GM23248 (cell line): Measurements from ENCODE around the gene ABCA8.

Experiments
- EZH2 ChIP-seq: fragments of 200-600 bp; sonication (generic); IDR thresholded peaks from 2 replicates; pipeline ENCODE4 v1.6.1; 2018; ENCODE audit warnings: antibody characterized with exemption, mild to moderate bottlenecking; ENCODE audit not compliant: insufficient read depth, poor library complexity, severe bottlenecking
- EZH2phosphoT487 ChIP-seq: fragments of 200-600 bp; sonication (generic); IDR thresholded peaks from 2 replicates; pipeline ENCODE4 v1.6.1; 2018; ENCODE audit warnings: antibody characterized with exemption, moderate library complexity, mild to moderate bottlenecking, low read depth; ENCODE audit not compliant: insufficient read depth

DNA sequence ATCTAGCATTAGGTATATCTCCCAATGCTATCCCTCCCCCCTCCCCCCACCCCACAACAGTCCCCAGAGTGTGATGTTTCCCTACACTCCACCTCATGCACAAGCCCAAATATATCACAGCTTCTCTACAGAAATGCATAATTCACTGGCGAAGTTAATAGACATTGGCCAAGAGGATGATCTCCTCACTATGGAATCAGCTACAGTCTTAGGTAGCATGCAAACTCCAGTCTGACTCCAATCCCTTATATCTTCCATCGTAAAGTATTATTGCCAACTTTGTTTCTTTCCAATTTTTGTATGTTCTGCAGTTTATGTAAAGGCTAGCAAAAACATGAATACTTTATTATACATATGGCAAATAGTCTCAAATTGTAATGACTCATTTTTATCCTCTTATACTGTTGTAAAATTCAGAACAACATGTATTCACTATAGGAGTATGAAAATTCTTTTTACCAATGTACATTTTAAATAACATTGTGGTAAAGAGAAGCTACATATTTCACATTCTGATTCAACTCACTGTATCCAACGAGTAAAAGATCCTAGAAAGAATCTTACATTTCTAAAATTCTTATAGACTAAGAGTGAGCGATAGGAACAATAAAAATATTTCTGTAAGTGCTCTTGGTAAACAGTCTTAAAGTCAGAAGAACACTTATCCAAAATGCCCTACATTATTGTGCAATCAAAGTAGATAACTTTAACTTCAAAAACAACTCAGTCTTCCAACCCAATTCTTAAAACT, 871 bp downstream of the ABCA8 start:
- no peak for TF ChIP-seq EZH2
- TF ChIP-seq EZH2phosphoT487, result no peak
